HCT116 (cell line): ENCODE results near the gene TK2. TPM values are rescaled to one million over a fixed set of nuclear protein-coding genes. Genes with fewer than 3 reads are reported as not detected.

Experiments used
- ATAC-seq: fragments of 200-7000 bp; cut with Tn5 transposase; 2 replicates; pipeline ENCODE4 v1.9.1; 2020; ENCODE audit warnings: mild to moderate bottlenecking, moderate library complexity
- BruUV-seq: library from RNA; stranded (reverse); fragments of 400-500 nt; replicated peaks from 2 replicates; lab custom pipeline; 2021; lab: Mats Ljungman, UMichigan
- CTCF ChIA-PET: fragments of 300-600 bp; sonication (Branson Sonifier 250); formaldehyde crosslinking; loops from one replicate; lab custom pipeline; 2021; ENCODE audit warnings: antibody characterized with exemption; lab: Charles Lee
- POLR2A ChIA-PET: fragments of 300-600, 350-600 bp; sonication (Branson Sonifier 250); formaldehyde crosslinking; loops from one replicate; lab custom pipeline; 2021; ENCODE audit warnings: antibody characterized with exemption; lab: Charles Lee
- RAD21 ChIA-PET, 2 experiments: fragments of 300-600 bp; sonication (Branson Sonifier 250); formaldehyde crosslinking; loops; one replicate each; lab custom pipeline; 2023; ENCODE audit warnings: low total read pairs in 2 of 2; ENCODE audit not compliant: uncharacterized antibody in 2 of 2, unreplicated experiment in 2 of 2, low non-redundant PET in 1 of 2; lab: Charles Lee
- DNase-seq: peaks from one replicate; pipeline ENCODE4 v3.0.0-alpha.2; 2010; ENCODE audit warnings: low read depth, low spot score
- H2AFZ ChIP-seq: fragments of 200-600 bp; shearing (Covaris generic), sonication (generic); 2 replicates; pipeline ENCODE4 v1.6.1; 2017; ENCODE audit warnings: low read depth, mixed run types, mixed read lengths, antibody characterized with exemption, low read length; ENCODE audit not compliant: poor library complexity, severe bottlenecking
- H3K27ac ChIP-seq: 2 replicates; pipeline ENCODE4 v1.5.1; 2012; ENCODE audit warnings: low read depth, low read length
- H3K27me3 ChIP-seq: fragments of 200-600 bp; sonication (generic); 2 replicates; pipeline ENCODE4 v1.6.1; 2016; ENCODE audit warnings: mixed run types, low read length, mixed read lengths; ENCODE audit not compliant: insufficient read depth
- H3K36me3 ChIP-seq, 2 experiments: fragments of 200-500 bp in 1 of 2; fragments of 200-600 bp in 1 of 2; sonication (Bioruptor generic) in 1 of 2; sonication (generic) in 1 of 2; 2 replicates each; pipeline versions ENCODE4 v1.5.1 to v1.6.1; 2014 to 2016; ENCODE audit warnings: low read length in 2 of 2, inconsistent platforms in 1 of 2, mixed read lengths in 1 of 2, mixed run types in 1 of 2; ENCODE audit not compliant: insufficient read depth in 2 of 2, control insufficient read depth in 1 of 2
- H3K4me1 ChIP-seq, 2 experiments: fragments of 200-600 bp in 1 of 2; sonication (generic) in 1 of 2; 2 replicates each; pipeline versions ENCODE4 v1.5.1 to v1.6.1; 2012 to 2017; ENCODE audit warnings: low read length in 2 of 2, inconsistent platforms in 1 of 2, mild to moderate bottlenecking in 1 of 2, mixed read lengths in 1 of 2, mixed run types in 1 of 2, moderate library complexity in 1 of 2; ENCODE audit not compliant: insufficient read depth in 2 of 2, control insufficient read depth in 1 of 2
- H3K4me2 ChIP-seq: fragments of 200-600 bp; sonication (generic); 2 replicates; pipeline ENCODE4 v1.6.1; 2017; ENCODE audit warnings: mixed run types, low read length, mixed read lengths
- H3K4me3 ChIP-seq, 2 experiments: fragments of 200-600 bp in 1 of 2; sonication (generic) in 1 of 2; replicated peaks in 1 of 2; 2 replicates each; pipeline ENCODE4 v1.5.1; 2011 to 2016; ENCODE audit warnings: low read length in 2 of 2, control low read depth in 1 of 2, low read depth in 1 of 2, mild to moderate bottlenecking in 1 of 2, mixed read lengths in 1 of 2, mixed run types in 1 of 2
- H3K79me2 ChIP-seq: fragments of 200-600 bp; sonication (generic); 2 replicates; pipeline ENCODE4 v1.6.1; 2017; ENCODE audit warnings: mild to moderate bottlenecking, mixed run types, low read length, moderate library complexity, mixed read lengths; ENCODE audit not compliant: insufficient read depth
- H3K9ac ChIP-seq: fragments of 200-600 bp; sonication (generic); 2 replicates; pipeline ENCODE4 v1.6.1; 2016; ENCODE audit warnings: low read length, mixed read lengths
- H3K9me2 ChIP-seq: fragments of 200-600 bp; sonication (generic), shearing (Covaris generic); 2 replicates; pipeline ENCODE4 v1.6.1; 2017; ENCODE audit warnings: mixed run types, mild to moderate bottlenecking, moderate library complexity; ENCODE audit not compliant: insufficient read depth
- H3K9me3 ChIP-seq, 2 experiments: fragments of 200-500 bp in 1 of 2; fragments of 200-600 bp in 1 of 2; sonication (Bioruptor generic) in 1 of 2; sonication (generic) in 1 of 2; 2 replicates each; pipeline ENCODE4 v1.6.1; 2014 to 2017; ENCODE audit warnings: low read length in 2 of 2, mixed read lengths in 2 of 2, inconsistent platforms in 1 of 2, low read depth in 1 of 2, mild to moderate bottlenecking in 1 of 2, mixed run types in 1 of 2, moderate library complexity in 1 of 2; ENCODE audit not compliant: control insufficient read depth in 1 of 2, insufficient read depth in 1 of 2
- H4K20me1 ChIP-seq: fragments of 200-600 bp; sonication (generic), shearing (Covaris generic); 2 replicates; pipeline ENCODE4 v1.6.1; 2017; ENCODE audit warnings: mixed run types, mild to moderate bottlenecking, moderate library complexity; ENCODE audit not compliant: insufficient read depth
- CEBPB ChIP-seq: IDR thresholded peaks from 2 replicates; pipeline ENCODE4 v1.6.1; 2012; ENCODE audit warnings: low read depth
- EZH2phosphoT487 ChIP-seq: fragments of 200-600 bp; IDR thresholded peaks from 2 replicates; pipeline ENCODE4 v1.6.1; 2018; ENCODE audit warnings: antibody characterized with exemption, borderline replicate concordance
- JUND ChIP-seq: IDR thresholded peaks from 2 replicates; pipeline ENCODE4 v1.6.1; 2012
- MAX ChIP-seq: IDR thresholded peaks from 2 replicates; pipeline ENCODE4 v1.6.1; 2012
- POLR2A ChIP-seq: IDR thresholded peaks from 2 replicates; pipeline ENCODE4 v1.7.0; 2011; ENCODE audit warnings: borderline replicate concordance; ENCODE audit not compliant: insufficient read depth, insufficient read length; ENCODE audit errors: extremely low read depth
- RAD21 ChIP-seq: IDR thresholded peaks from 2 replicates; pipeline ENCODE4 v1.6.1; 2012; ENCODE audit warnings: low read depth, mild to moderate bottlenecking
- SIN3A ChIP-seq: IDR thresholded peaks from 2 replicates; pipeline ENCODE4 v1.6.1; 2012; ENCODE audit warnings: low read depth
- SP1 ChIP-seq: IDR thresholded peaks from 2 replicates; pipeline ENCODE4 v1.6.1; 2012; ENCODE audit warnings: low read depth
- SRF ChIP-seq: IDR thresholded peaks from 2 replicates; pipeline ENCODE4 v1.6.1; 2012; ENCODE audit warnings: low read depth
- TCF7L2 ChIP-seq: IDR thresholded peaks from 2 replicates; pipeline ENCODE4 v1.7.0; 2011; ENCODE audit warnings: borderline replicate concordance, inconsistent platforms; ENCODE audit not compliant: insufficient read depth, insufficient read length; ENCODE audit errors: extremely low read depth
- ZBTB33 ChIP-seq: IDR thresholded peaks from 2 replicates; pipeline ENCODE4 v1.6.1; 2011; ENCODE audit warnings: mild to moderate bottlenecking, low read length, moderate library complexity; ENCODE audit not compliant: insufficient replicate concordance; ENCODE audit errors: extremely low read depth
- intact Hi-C: fragments of 100-400 bp; cut with micrococcal nuclease; formaldehyde crosslinking; loops from 2 replicates; pipeline ENCODE4 v1.10.0; 2022
- total RNA-seq: library from RNA; stranded (reverse); gene quantifications from one replicate; pipeline ENCODE4 v1.2.1, GENCODE V29; 2021; ENCODE audit not compliant: unreplicated experiment
- TF ChIP-seq, protein P1 (sequence below): IDR thresholded peaks from 2 replicates; pipeline ENCODE4 v1.6.1; 2012

Gene TK2
- total RNA-seq, 1 experiment from 2014 or later = 15.4 TPM

- ChIA-PET RAD21 (no interaction called here), POLR2A (no interaction called here), CTCF (interaction anchor here (1.0 to 3.5 kb wide), 2 partner anchors 8 to 27 kb away, joined by 3 to 15 read pairs; no protein-coding TSS in a partner anchor)
- H3K27ac ChIP-seq = no peak overlapping the region
- intact Hi-C loops = loop anchor here (5.0 kb wide), 1 partner anchor 173 kb away; no protein-coding TSS in a partner anchor
- BruUV-seq = no TSS peak
- peak overlapping the region; percentile 15; the same call in 1 of the 2 replicates for H3K9ac ChIP-seq
- H3K9me3 ChIP-seq = no peaks in the 10 kb centered on the region
- DNase-seq (no peak), ATAC-seq (peak; percentile 77)
- TF ChIP-seq RAD21 (0 out of 2 replicates have a peak, but pooled peaks have one; percentile 8), SRF (no peak), EZH2phosphoT487 (no peak), MAX (peak; percentile 22; the same call in 1 of the 2 replicates), JUND (no peak; the same call in 1 of the 2 replicates), CEBPB (peak; percentile 53; the same call in 1 of the 2 replicates), SP1 (peak; percentile 40), POLR2A (no peak), TCF7L2 (no peak), ZBTB33 (no peak), SIN3A (no peak)
- TF ChIP-seq, protein P1, sequence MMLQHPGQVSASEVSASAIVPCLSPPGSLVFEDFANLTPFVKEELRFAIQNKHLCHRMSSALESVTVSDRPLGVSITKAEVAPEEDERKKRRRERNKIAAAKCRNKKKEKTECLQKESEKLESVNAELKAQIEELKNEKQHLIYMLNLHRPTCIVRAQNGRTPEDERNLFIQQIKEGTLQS = no peak
- H3K27me3 ChIP-seq = no peaks in the 10 kb centered on the region
- H3K36me3 ChIP-seq = no peaks in the 10 kb centered on the region
- H3K4me2 ChIP-seq = peak overlapping the region; percentile 45
- H4K20me1 ChIP-seq = no peaks in the 10 kb centered on the region
- no peaks in the 10 kb centered on the region for H3K79me2 ChIP-seq
- peaks cover 18 to 20% of the 10 kb centered on the region in 2 experiments for H3K4me1 ChIP-seq
- no peak overlapping the region for H3K4me3 ChIP-seq
- no peaks in the 10 kb centered on the region for H3K9me2 ChIP-seq
- no peak overlapping the region for H2AFZ ChIP-seq
Observed at GRCh38 chr16:66580605-66581209, 30.8 kb upstream of the TK2 start.
